Measurements from ENCODE around the gene GNG8.

Gene GNG8

DNA sequence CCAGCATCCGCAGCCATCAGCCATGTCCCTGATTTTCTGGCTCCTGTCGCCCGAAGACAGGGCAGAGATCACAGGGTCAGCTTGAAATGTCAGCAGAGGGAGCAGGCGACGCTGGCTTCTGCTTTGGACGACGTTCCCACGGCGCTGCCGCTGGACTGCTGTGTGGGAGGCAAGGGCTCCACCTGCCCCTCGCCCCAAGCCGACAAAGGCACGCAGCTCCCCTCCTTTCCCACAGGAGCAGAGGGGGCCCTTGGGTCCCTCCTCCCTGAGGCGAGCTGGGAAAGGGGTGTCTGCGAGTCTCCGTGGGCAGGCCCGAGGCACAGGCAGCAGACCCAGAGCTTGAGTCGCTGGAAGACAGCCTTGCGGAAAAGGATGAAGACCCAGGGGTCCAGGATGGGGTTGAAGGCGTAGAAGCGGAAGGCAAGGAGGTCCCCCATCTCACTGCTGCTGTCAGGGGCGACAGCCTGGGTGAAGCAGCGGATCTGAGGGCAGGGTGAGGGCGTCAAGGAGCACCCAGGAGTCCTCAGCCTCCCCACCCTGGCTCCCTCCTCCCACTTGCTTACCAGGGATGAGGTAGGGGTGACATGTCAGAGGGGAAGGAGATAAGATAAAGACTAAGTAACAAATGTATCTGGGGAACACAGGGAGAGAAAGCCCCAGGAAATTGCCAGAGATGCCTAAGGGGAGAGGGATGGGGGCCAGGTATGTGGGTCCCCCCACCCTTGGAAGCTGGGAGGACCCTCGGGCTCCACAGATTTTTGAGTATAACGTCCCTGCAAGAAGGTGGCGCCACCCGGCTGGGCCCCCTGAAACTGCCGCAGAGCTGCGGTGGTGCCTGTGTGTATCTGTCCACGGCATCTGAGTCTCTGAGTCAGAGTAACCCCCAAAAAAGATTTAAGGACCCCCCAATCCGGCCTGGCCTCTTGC lies 14.5 kb downstream of the GNG8 start:
- Histone ChIP-seq H3K9me3 (replicated peaks; ENCODE audit: insufficient read depth, low read length) (no peaks in the 10 kb centered on the region), H3K9ac (ENCODE audit: low read length) (no peak overlapping the region), H3K9me2 (replicated peaks; ENCODE audit: insufficient read depth, low read length) (no peaks in the 10 kb centered on the region), H3K79me2 (ENCODE audit: low read length) (no peaks in the 10 kb centered on the region), H3K36me3 (replicated peaks; ENCODE audit: insufficient read depth, low read length) (no peaks in the 10 kb centered on the region), H3K27ac (ENCODE audit: low read length) (no peak overlapping the region), H3K4me2 (ENCODE audit: low read depth, low read length) (no peak overlapping the region), H3K4me1 (ENCODE audit: low read length) (peaks cover 9% of the 10 kb centered on the region; the same call in 1 of the 2 replicates), H3K4me3 (ENCODE audit: low read length) (no peak overlapping the region), H3K27me3 (replicated peaks; ENCODE audit: insufficient read depth, low read length) (peaks cover 91% of the 10 kb centered on the region), H3F3A (ENCODE audit: insufficient read depth, low read length) (no peaks in the 10 kb centered on the region), H2AFZ (ENCODE audit: low read length) (no peak overlapping the region), H4K20me1 (ENCODE audit: insufficient read depth, low read length) (peaks cover 2% of the 10 kb centered on the region; the same call in 1 of the 2 replicates)
- TF ChIP-seq, protein P1, sequence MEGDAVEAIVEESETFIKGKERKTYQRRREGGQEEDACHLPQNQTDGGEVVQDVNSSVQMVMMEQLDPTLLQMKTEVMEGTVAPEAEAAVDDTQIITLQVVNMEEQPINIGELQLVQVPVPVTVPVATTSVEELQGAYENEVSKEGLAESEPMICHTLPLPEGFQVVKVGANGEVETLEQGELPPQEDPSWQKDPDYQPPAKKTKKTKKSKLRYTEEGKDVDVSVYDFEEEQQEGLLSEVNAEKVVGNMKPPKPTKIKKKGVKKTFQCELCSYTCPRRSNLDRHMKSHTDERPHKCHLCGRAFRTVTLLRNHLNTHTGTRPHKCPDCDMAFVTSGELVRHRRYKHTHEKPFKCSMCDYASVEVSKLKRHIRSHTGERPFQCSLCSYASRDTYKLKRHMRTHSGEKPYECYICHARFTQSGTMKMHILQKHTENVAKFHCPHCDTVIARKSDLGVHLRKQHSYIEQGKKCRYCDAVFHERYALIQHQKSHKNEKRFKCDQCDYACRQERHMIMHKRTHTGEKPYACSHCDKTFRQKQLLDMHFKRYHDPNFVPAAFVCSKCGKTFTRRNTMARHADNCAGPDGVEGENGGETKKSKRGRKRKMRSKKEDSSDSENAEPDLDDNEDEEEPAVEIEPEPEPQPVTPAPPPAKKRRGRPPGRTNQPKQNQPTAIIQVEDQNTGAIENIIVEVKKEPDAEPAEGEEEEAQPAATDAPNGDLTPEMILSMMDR (IDR thresholded peaks at IDR 0.05; ENCODE audit: low read length) = no peak
- TF ChIP-seq EZH2phosphoT487 (IDR thresholded peaks at IDR 0.05; ENCODE audit: low read length) = no peak
- no peak for TF ChIP-seq EZH2 (optimal IDR thresholded peaks at IDR 0.05; ENCODE audit: low read depth, low read length)
- no peak for DNase-seq

DNA sequence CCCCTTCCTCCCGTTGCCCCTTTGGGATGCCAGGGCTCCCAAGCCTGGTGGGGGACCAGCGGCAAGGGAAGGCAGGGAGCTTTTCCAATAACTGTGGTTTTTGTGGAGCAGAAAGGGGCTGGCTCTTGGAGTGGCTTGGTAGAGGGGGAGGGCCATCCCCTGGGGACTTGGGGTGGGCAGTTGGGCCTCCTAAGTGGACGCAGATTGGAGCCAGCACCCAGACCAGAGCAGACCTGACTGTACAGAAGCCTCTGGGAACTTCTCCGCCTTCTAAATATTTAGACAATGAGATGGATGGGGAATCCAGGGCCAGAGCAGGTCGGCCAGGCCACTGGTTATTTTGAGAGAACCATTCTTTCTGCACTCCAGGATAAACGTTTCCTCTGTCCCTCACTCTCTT lies 15.3 kb downstream of the GNG8 start:
- no peak overlapping the region for H3K4me3 ChIP-seq (ENCODE audit: low read length)
- no peak overlapping the region for H3K9ac ChIP-seq (ENCODE audit: low read length)
- H3K9me2 ChIP-seq (replicated peaks; ENCODE audit: insufficient read depth, low read length) = no peaks in the 10 kb centered on the region
- peaks cover 2% of the 10 kb centered on the region; the same call in 1 of the 2 replicates for H4K20me1 ChIP-seq (ENCODE audit: insufficient read depth, low read length)
- TF ChIP-seq, protein P1 (IDR thresholded peaks at IDR 0.05; ENCODE audit: low read length) = no peak
- TF ChIP-seq EZH2phosphoT487 (IDR thresholded peaks at IDR 0.05; ENCODE audit: low read length) = no peak
- TF ChIP-seq EZH2 (optimal IDR thresholded peaks at IDR 0.05; ENCODE audit: low read depth, low read length) = no peak
- peaks cover 9% of the 10 kb centered on the region; the same call in 1 of the 2 replicates for H3K4me1 ChIP-seq (ENCODE audit: low read length)
- no peaks in the 10 kb centered on the region for H3K79me2 ChIP-seq (ENCODE audit: low read length)
- no peaks in the 10 kb centered on the region for H3K36me3 ChIP-seq (replicated peaks; ENCODE audit: insufficient read depth, low read length)
- H3K27ac ChIP-seq (ENCODE audit: low read length) = no peak overlapping the region
- H3K4me2 ChIP-seq (ENCODE audit: low read depth, low read length) = no peak overlapping the region
- H3F3A ChIP-seq (ENCODE audit: insufficient read depth, low read length) = no peaks in the 10 kb centered on the region
- H2AFZ ChIP-seq (ENCODE audit: low read length) = no peak overlapping the region
- H3K27me3 ChIP-seq (replicated peaks; ENCODE audit: insufficient read depth, low read length) = peaks cover 91% of the 10 kb centered on the region
- DNase-seq = no peak
- H3K9me3 ChIP-seq (replicated peaks; ENCODE audit: insufficient read depth, low read length) = no peaks in the 10 kb centered on the region

DNA sequence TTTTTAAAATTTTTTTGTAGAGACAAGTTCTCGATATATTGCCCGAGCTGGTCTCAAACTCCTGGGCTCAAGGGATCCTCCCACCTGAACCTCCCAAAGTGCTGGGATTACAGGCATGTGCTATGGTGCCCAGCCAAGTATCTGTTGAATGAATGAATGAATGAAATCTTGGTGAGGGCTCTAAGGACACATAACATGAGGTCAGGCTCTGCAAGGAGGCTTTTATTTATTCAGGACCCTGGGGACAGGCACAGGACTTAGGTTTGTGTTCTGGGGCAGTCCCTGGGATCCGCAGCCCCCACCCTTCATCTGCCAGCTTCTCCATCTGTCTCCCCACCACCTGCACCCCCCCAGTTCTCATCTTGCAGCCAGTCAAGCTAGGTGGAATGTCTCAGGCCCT lies 15.7 kb downstream of the GNG8 start:
- TF ChIP-seq EZH2 (optimal IDR thresholded peaks at IDR 0.05; ENCODE audit: low read depth, low read length) (no peak), EZH2phosphoT487 (IDR thresholded peaks at IDR 0.05; ENCODE audit: low read length) (no peak)
- TF ChIP-seq, protein P1 (IDR thresholded peaks at IDR 0.05; ENCODE audit: low read length) = no peak
- H3K79me2 ChIP-seq (ENCODE audit: low read length) = no peaks in the 10 kb centered on the region
- no peak overlapping the region for H2AFZ ChIP-seq (ENCODE audit: low read length)
- no peak for DNase-seq
- H3K9me2 ChIP-seq (replicated peaks; ENCODE audit: insufficient read depth, low read length) = no peaks in the 10 kb centered on the region
- H3K27ac ChIP-seq (ENCODE audit: low read length) = no peak overlapping the region
- no peak overlapping the region for H3K9ac ChIP-seq (ENCODE audit: low read length)
- peaks cover 89% of the 10 kb centered on the region for H3K27me3 ChIP-seq (replicated peaks; ENCODE audit: insufficient read depth, low read length)
- no peak overlapping the region for H3K4me3 ChIP-seq (ENCODE audit: low read length)
- H3K36me3 ChIP-seq (replicated peaks; ENCODE audit: insufficient read depth, low read length) = no peaks in the 10 kb centered on the region
- H3K4me1 ChIP-seq (ENCODE audit: low read length) = peaks cover 9% of the 10 kb centered on the region; the same call in 1 of the 2 replicates
- H3F3A ChIP-seq (ENCODE audit: insufficient read depth, low read length) = no peaks in the 10 kb centered on the region
- no peaks in the 10 kb centered on the region for H3K9me3 ChIP-seq (replicated peaks; ENCODE audit: insufficient read depth, low read length)
- H4K20me1 ChIP-seq (ENCODE audit: insufficient read depth, low read length) = peaks cover 2% of the 10 kb centered on the region; the same call in 1 of the 2 replicates
- H3K4me2 ChIP-seq (ENCODE audit: low read depth, low read length) = no peak overlapping the region

Data from MM.1S (cell line).